ENCODE results near the gene SMARCAL1. TPM values are rescaled to one million over a fixed set of nuclear protein-coding genes. Genes with fewer than 3 reads are reported as not detected.

Gene SMARCAL1
- total RNA-seq, 1 experiment from 2014 or later = 9.9 TPM

- Histone ChIP-seq H3K27ac (no peak overlapping the region), H3K27me3 (replicated peaks) (no peaks in the 10 kb centered on the region), H3K9me3 (replicated peaks) (peaks cover 2% of the 10 kb centered on the region; the same call in 1 of the 2 replicates), H3K4me3 (no peak overlapping the region), H3K36me3 (peaks cover 54% of the 10 kb centered on the region), H3K4me1 (replicated peaks) (no peaks in the 10 kb centered on the region)
- no peak for DNase-seq (ENCODE audit: low read depth in 1 of 2, low spot score in 2 of 2)
Measured at GRCh38 chr2:216453955-216454614, 41.8 kb downstream of the SMARCAL1 start.

- H3K27me3 ChIP-seq (replicated peaks) = no peaks in the 10 kb centered on the region
- DNase-seq (ENCODE audit: low read depth in 1 of 2, low spot score in 2 of 2) = no peak
- no peaks in the 10 kb centered on the region for H3K4me1 ChIP-seq (replicated peaks)
- H3K9me3 ChIP-seq (replicated peaks) = no peaks in the 10 kb centered on the region
- no peak overlapping the region for H3K4me3 ChIP-seq
- H3K36me3 ChIP-seq = peaks cover 16% of the 10 kb centered on the region
- no peak overlapping the region for H3K27ac ChIP-seq
Measured at GRCh38 chr2:216463148-216463547, 50.9 kb downstream of the SMARCAL1 start.

- Histone ChIP-seq H3K4me3 (no peak overlapping the region), H3K27ac (no peak overlapping the region), H3K4me1 (replicated peaks) (no peaks in the 10 kb centered on the region), H3K9me3 (replicated peaks) (no peaks in the 10 kb centered on the region), H3K27me3 (replicated peaks) (no peaks in the 10 kb centered on the region), H3K36me3 (peaks cover 23% of the 10 kb centered on the region)
- no peak for DNase-seq (ENCODE audit: low read depth in 1 of 2, low spot score in 2 of 2)
Measured at GRCh38 chr2:216464104-216464720, 51.9 kb downstream of the SMARCAL1 start.

GRCh38 chr2:216465579-216466195, 53.4 kb downstream of the SMARCAL1 start:
- Histone ChIP-seq H3K27me3 (replicated peaks) (no peaks in the 10 kb centered on the region), H3K4me3 (no peak overlapping the region), H3K36me3 (peaks cover 28% of the 10 kb centered on the region), H3K4me1 (replicated peaks) (no peaks in the 10 kb centered on the region), H3K27ac (no peak overlapping the region), H3K9me3 (replicated peaks) (no peaks in the 10 kb centered on the region)
- DNase-seq (ENCODE audit: low read depth in 1 of 2, low spot score in 2 of 2) = no peak

- Histone ChIP-seq H3K36me3 (peaks cover 32% of the 10 kb centered on the region), H3K9me3 (replicated peaks) (no peaks in the 10 kb centered on the region), H3K27me3 (replicated peaks) (no peaks in the 10 kb centered on the region), H3K27ac (no peak overlapping the region), H3K4me3 (no peak overlapping the region), H3K4me1 (replicated peaks) (no peaks in the 10 kb centered on the region)
- DNase-seq (ENCODE audit: low read depth in 1 of 2, low spot score in 2 of 2) = no peak
Measured at GRCh38 chr2:216467845-216468244, 55.6 kb downstream of the SMARCAL1 start.

GRCh38 chr2:216469661-216470060, 57.4 kb downstream of the SMARCAL1 start:
- H3K9me3 ChIP-seq (replicated peaks) = no peaks in the 10 kb centered on the region
- no peak overlapping the region for H3K4me3 ChIP-seq
- DNase-seq (ENCODE audit: low read depth in 1 of 2, low spot score in 2 of 2) = no peak
- no peaks in the 10 kb centered on the region for H3K27me3 ChIP-seq (replicated peaks)
- no peak overlapping the region for H3K27ac ChIP-seq
- no peaks in the 10 kb centered on the region for H3K4me1 ChIP-seq (replicated peaks)
- H3K36me3 ChIP-seq = peaks cover 32% of the 10 kb centered on the region

- peaks cover 13% of the 10 kb centered on the region for H3K4me1 ChIP-seq (replicated peaks)
- H3K4me3 ChIP-seq = no peak overlapping the region
- H3K27ac ChIP-seq = no peak overlapping the region
Measured at GRCh38 chr2:216473187-216473586, 60.9 kb downstream of the SMARCAL1 start.

GRCh38 chr2:216474925-216475670, 62.8 kb downstream of the SMARCAL1 start:
- Histone ChIP-seq H3K9me3 (replicated peaks) (no peaks in the 10 kb centered on the region), H3K4me1 (replicated peaks) (peaks cover 22% of the 10 kb centered on the region), H3K27me3 (replicated peaks) (no peaks in the 10 kb centered on the region), H3K27ac (no peak overlapping the region), H3K4me3 (no peak overlapping the region), H3K36me3 (peaks cover 27% of the 10 kb centered on the region)
- DNase-seq (ENCODE audit: low read depth in 1 of 2, low spot score in 2 of 2) = no peak

More at GRCh38 chr2:216473187-216473586, 60.9 kb downstream of the SMARCAL1 start:
- Histone ChIP-seq H3K36me3 (peaks cover 26% of the 10 kb centered on the region), H3K9me3 (replicated peaks) (no peaks in the 10 kb centered on the region), H3K27me3 (replicated peaks) (no peaks in the 10 kb centered on the region)
- DNase-seq (ENCODE audit: low read depth in 1 of 2, low spot score in 2 of 2) = no peak

- Histone ChIP-seq H3K4me3 (no peak overlapping the region), H3K4me1 (replicated peaks) (peaks cover 22% of the 10 kb centered on the region), H3K36me3 (peaks cover 30% of the 10 kb centered on the region), H3K27me3 (replicated peaks) (no peaks in the 10 kb centered on the region), H3K9me3 (replicated peaks) (no peaks in the 10 kb centered on the region), H3K27ac (no peak overlapping the region)
- DNase-seq (ENCODE audit: low read depth in 1 of 2, low spot score in 2 of 2) = no peak
Measured at GRCh38 chr2:216475767-216476166, 63.5 kb downstream of the SMARCAL1 start.

- Histone ChIP-seq H3K4me1 (replicated peaks) (peaks cover 22% of the 10 kb centered on the region), H3K4me3 (no peak overlapping the region), H3K27ac (peak overlapping the region; percentile 41), H3K36me3 (peaks cover 29% of the 10 kb centered on the region), H3K9me3 (replicated peaks) (no peaks in the 10 kb centered on the region), H3K27me3 (replicated peaks) (no peaks in the 10 kb centered on the region)
- no peak for DNase-seq (ENCODE audit: low read depth in 1 of 2, low spot score in 2 of 2)
Measured at GRCh38 chr2:216477283-216478035, 65.2 kb downstream of the SMARCAL1 start.

GRCh38 chr2:216478151-216478550, 65.9 kb downstream of the SMARCAL1 start:
- peak overlapping the region; percentile 41 for H3K27ac ChIP-seq
- H3K4me1 ChIP-seq (replicated peaks) = peaks cover 22% of the 10 kb centered on the region
- H3K9me3 ChIP-seq (replicated peaks) = no peaks in the 10 kb centered on the region
- no peak overlapping the region for H3K4me3 ChIP-seq
- DNase-seq (ENCODE audit: low read depth in 1 of 2, low spot score in 2 of 2) = peak; percentile 71 to 80
- H3K27me3 ChIP-seq (replicated peaks) = no peaks in the 10 kb centered on the region
- peaks cover 29% of the 10 kb centered on the region for H3K36me3 ChIP-seq

- H3K27ac ChIP-seq = peak overlapping the region; percentile 12
- peaks cover 22% of the 10 kb centered on the region for H3K4me1 ChIP-seq (replicated peaks)
- H3K9me3 ChIP-seq (replicated peaks) = no peaks in the 10 kb centered on the region
- DNase-seq (ENCODE audit: low read depth in 1 of 2, low spot score in 2 of 2) = no peak
- H3K4me3 ChIP-seq = no peak overlapping the region
- peaks cover 29% of the 10 kb centered on the region for H3K36me3 ChIP-seq
- H3K27me3 ChIP-seq (replicated peaks) = no peaks in the 10 kb centered on the region
Measured at GRCh38 chr2:216478791-216479190, 66.5 kb downstream of the SMARCAL1 start.

- no peaks in the 10 kb centered on the region for H3K9me3 ChIP-seq (replicated peaks)
- H3K27me3 ChIP-seq (replicated peaks) = no peaks in the 10 kb centered on the region
- DNase-seq (ENCODE audit: low read depth in 1 of 2, low spot score in 2 of 2) = no peak
- H3K27ac ChIP-seq = no peak overlapping the region
- H3K36me3 ChIP-seq = peaks cover 29% of the 10 kb centered on the region
- H3K4me1 ChIP-seq (replicated peaks) = peaks cover 22% of the 10 kb centered on the region
- H3K4me3 ChIP-seq = no peak overlapping the region
Measured at GRCh38 chr2:216480221-216480620, 67.9 kb downstream of the SMARCAL1 start.

Measured in SJSA1 (cell line).